Measurements from ENCODE around the gene PLGLB2. TPM values are rescaled to one million over a fixed set of nuclear protein-coding genes. Genes with fewer than 3 reads are reported as not detected.
"Not testable (repeated sequence)": the region's sequence is repeated elsewhere in the genome, so short reads cannot be mapped to it uniquely, and the experiment has no call there.

PLGLB2 gene
- 1.3 TPM for polyA plus RNA-seq (ENCODE audit: insufficient read length)
- long read RNA-seq, donor 1: 0 reads
- long read RNA-seq, donor 2: 0 reads
- long read RNA-seq, donor 3: 0 reads
- long read RNA-seq, donor 4: 0 reads
- long read RNA-seq, donor 5, partial matches to known transcripts: 0 of 1 reads
- long read RNA-seq, donor 5, other reads (novel, unspliced or antisense): 0 of 1 reads
- long read RNA-seq, donor 6: 0 reads
- long read RNA-seq, donor 7, partial matches to known transcripts: 0 of 4 reads
- long read RNA-seq, donor 7, other reads (novel, unspliced or antisense): 0 of 4 reads
- long read RNA-seq, donor 8, partial matches to known transcripts: 0 of 1 reads
- long read RNA-seq, donor 8, other reads (novel, unspliced or antisense): 0 of 1 reads

DNA sequence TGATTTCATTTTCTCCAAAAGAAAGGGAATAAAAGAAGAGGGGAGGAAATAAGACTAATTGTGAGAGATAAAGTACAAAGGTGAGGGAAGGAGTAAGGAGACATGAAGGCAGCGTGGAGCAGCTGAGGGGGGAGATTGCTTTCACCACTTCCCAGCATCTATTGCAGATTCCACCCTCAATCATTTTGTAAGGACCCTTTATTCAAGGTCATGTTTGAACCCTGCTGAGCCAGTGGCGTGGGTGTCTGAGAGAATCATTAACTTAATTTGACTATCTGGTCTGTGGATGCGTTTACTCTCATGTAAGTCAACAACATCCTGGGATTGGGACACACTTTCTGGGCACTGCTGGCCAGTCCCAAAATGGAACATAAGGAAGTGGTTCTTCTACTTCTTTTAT lies at the start of gene PLGLB2:
PLGLB2 (plus strand) TSS at position 297 of the 400 bp plus-strand sequence; CDS start at position 364, 67 bp downstream.
- not testable (repeated sequence) for DNase-seq

DNA sequence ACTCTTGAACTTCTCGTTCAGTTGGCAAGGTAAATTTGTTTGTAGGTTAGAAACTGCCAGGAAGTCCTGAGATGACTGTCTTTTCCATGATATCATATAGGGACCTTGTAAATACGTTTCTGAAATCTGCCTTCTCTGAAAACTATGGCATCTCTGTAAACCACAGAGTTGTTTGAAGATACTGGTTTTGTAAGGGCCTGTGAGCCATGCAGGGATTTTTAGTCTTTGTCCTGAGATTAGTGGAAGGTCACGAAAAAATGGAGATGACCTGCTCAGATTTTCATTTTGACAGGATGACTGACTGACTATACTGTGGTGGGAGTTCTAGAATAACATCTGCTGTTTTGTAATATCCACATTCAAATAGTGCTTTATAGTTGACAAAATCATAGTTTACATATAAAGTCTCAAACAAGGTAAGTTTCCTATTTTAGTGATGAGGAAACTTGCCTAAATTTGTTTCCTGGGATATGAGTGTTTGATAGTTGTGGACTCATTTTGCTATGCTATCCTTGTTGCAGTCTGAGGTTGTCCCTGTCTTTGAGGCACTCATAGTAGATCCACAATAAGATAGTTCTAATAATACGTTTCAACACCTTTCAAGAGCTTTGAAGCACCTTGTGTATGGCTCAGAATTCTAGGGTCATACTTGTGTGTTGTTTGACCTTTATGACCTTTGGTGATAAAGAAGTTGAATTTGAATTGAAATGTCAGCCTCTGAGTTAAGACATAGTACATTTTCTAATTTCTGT lies 43.1 kb upstream of the PLGLB2 start:
- DNase-seq: not testable (repeated sequence)

DNA sequence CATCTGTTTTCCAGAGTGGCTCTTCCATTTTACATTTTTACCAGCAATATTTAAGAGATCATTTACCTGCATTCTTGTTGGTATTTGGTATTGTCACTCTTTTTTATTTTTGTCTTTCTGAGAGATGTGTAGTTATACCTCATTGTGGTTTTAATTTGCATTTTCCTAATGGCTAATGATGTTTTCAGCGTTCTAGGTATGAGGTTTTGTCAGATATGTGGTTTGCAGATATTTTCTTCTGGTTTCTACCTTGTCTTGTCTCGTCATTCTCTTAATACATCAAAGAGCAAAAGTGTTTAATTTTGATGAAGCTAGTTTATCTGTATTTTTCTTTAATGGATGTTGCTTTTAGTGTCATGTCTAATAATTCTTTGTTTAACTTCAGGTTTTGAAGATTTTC lies 39.5 kb upstream of the PLGLB2 start:
- DNase-seq: not testable (repeated sequence)

DNA sequence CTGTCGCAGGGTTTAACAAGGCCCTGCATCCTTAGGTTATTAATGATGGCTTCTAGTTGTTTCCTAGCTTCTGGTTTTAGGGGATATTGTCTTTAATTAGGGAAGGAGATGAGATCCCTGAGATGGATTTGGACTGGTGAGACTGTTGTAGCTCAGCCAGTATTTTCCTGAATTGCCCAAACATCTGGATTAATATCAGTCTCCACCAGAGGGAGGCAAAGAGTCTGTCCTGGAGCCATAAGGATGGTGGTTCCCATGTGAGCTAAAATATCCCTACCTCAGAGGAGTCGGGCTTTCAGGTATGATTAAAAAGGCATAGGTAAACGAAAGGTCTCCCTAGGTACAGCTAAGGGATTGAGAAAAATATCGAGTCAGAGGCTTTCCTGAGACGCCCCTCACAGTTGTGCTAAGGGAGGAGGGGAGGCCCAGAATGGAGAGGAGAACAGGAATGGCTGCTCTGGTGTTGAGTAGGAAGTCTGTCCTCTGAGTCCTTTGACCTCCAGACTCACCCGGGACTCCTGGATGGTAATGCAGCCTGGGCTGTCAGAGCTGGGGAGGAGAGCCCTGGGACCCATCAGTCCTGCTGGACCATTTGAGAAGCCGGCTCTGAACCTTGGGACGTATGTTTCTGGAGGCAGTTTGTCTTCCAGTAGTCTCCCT lies 19.8 kb upstream of the PLGLB2 start:
- DNase-seq: not testable (repeated sequence)

DNA sequence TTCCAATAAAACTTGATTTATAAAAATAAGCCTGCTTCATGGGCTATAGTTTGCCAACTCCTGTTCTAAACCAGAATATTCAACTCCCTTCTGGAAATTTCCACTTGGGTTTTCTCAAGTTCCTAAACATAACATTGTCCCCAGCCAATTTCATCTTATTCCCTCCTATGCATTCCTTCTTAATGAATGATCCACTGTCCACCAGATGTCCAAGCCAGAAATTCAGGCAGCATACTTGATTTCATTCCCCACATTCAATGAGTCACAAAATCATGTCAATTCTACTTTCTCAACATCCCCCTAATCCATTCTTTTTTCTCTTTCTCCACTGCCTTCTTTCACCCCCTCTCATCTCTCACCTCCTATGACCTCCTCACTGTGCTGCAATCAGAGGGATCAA lies 7.0 kb upstream of the PLGLB2 start:
- not testable (repeated sequence) for DNase-seq

DNA sequence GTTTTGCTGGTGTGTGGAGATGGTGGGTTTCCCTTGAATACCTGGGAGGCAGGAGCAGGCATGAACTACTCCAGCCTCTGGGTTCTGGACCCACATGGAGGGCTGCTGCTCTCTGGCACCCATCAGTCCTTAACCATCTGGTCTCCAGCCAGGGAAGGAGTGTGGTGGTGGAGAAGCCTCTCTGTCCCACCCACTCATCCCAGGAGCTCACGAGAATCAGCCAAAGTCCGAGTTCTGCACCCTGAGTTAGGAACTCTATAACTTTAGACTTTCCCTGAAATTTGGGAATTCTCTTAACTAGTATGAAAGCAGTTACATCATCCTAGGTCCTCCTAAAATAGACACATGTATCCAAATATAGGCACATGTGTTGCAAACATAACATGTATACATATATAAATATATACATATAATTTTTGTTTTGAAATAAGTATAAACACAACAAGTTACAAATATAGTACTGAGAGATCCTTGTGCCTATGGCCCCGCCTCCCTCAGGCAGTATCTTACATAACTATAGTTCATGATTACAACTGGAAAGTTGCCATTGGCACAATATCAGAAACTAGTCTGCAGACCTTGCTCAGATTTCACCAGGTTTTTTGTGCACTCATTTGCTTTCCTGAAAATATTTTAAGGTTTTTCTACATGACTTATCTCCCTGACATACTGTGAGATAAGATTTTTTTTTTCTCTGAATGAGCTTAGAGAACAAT lies 5.3 kb upstream of the PLGLB2 start:
- DNase-seq: not testable (repeated sequence)

DNA sequence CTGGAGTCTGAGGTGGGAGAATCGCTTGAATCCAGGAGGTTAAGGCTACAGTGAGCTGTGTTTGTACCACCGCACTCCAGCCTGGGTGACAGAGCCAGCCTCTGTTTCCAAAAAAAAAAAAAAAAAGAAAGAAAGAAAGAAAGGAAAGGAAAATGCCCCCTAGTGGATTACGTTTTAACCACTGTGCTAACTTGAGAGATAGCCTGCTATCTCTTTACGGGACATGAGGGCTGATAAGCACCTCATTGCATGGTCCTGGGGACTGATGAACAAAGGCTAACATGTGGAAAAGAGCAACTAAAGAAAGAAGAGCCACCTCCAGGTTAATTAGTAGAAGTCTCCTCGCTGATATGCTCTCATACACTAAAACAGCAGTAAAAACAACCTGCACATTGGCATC lies 4.2 kb upstream of the PLGLB2 start:
- not testable (repeated sequence) for DNase-seq

DNA sequence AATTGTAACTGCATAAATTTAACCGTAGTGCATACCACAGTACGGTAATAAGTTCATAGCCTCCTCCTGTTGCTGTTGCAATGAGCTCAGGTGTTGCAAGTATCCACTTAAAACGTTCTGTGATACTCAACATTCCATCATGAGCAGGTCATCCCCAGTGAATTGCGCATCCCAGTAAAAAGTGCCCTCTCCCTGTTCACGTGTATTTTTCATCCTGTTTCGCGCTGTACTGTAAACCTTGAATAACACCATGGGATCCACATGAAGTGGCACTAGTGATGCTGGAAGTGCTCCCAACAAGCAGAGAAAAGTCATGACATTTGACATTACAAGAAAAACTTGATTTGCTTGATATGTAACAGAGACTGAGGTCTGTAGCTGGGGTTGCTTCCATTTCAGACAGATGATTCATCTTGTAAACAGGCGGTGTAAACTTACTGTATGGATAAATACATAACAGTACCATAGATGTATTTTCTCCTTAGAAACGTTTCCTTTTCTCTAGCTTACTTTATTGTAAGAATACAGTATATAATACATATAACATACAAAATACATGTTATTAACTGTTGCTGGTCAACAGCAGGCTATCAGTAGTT lies 2.4 kb upstream of the PLGLB2 start:
- DNase-seq: not testable (repeated sequence)

DNA sequence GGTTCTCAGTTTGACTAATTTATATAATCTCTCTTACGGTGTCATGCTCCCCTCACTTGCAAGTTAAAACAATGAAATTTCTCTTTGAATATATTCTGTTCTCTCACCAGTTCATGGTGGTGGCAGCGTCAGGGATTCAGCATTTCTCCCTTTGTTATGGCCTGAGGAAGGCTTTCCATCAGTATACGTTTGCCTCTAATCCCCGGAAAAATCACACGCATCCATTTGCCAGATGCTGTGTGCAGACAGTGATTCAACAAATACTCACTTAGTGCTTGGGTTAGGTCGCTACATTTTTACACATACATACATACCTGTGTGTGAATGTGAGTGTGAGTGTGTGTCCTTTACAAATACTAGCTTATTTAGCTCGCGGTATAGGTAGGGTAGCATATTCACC lies 637 bp downstream of the PLGLB2 start:
- not testable (repeated sequence) for DNase-seq

DNA sequence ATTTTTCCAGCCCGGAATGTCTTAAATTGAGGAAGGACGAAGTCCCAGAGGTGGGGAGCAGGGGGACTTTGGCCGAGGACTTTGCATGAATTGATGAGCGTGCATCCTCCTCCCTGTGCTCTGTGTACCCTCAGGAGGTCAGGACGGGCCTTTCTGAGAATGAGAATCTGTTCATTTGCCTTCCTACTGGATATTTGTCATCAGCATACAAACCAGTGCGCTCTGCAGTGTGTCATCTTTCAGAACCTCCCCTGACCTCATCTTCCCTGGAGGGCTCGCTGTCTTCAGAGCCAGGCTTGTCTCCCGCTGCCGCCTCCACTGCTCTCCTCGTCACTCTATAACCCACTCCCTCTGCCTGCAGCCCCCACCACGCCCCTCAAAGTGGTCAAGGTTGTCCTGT lies 2.7 kb downstream of the PLGLB2 start:
- DNase-seq: not testable (repeated sequence)

DNA sequence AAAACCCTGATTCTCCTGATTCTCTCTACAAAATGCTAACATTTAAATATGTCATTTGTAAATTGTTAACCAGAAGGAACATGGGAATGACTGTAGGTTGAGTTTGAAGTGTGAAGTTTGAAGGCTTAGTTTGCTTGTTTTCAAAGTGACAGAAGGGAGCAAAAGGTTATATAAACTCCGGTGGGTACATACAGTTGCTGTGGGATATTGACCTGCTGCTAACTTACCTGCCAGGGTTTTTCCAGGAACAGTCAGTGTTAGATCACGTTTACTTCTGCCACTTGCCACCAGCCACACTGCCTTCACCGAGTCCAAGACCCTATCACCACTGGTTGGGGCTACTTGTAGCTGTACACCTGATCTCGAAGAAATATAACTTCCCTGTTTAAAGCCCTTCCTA lies 6.9 kb downstream of the PLGLB2 start:
- DNase-seq: not testable (repeated sequence)

Other genes starting within 250 kb of the PLGLB2 start
- gene RGPD2, start 77.7 kb downstream of the PLGLB2 start, polyA plus RNA-seq (ENCODE audit: insufficient read length): 8.8 TPM

All from left kidney (tissue), 8 donors.